Muscle of back (tissue), 13 donors: ENCODE measurements around the gene IL6. TPM values are rescaled to one million over a fixed set of nuclear protein-coding genes. Genes with fewer than 3 reads are reported as not detected.
"Not testable (repeated sequence)": the region's sequence is repeated elsewhere in the genome, so short reads cannot be mapped to it uniquely, and the experiment has no call there.

ENCODE experiments used
- DNase-seq, 3 donors: peaks; one replicate each; pipeline versions ENCODE4 v3.0.0 to v3.0.0-alpha.2; 2013
- long read RNA-seq, 9 donors: transcript quantifications; one replicate each; lab custom pipeline, GENCODE V29; 2026
- polyA plus RNA-seq, 10 donors: library from polyadenylated mRNA; unstranded; fragments of 120-200 nt; gene quantifications; one replicate each; pipeline ENCODE4 v1.2.1, GENCODE V29; 2013; ENCODE audit not compliant: insufficient read length in 10 of 10

Gene IL6
- 1 to 10 TPM in 1 of 10 donors, under 1 TPM in 5, not detected in 4; 0.23 to 1.0 (median 0.31) TPM for polyA plus RNA-seq
- long read RNA-seq, donor 1, result 0 reads
- long read RNA-seq, donor 2, result 0 reads
- long read RNA-seq, donor 3, result 0 reads
- long read RNA-seq, donor 4, result 0 reads
- long read RNA-seq, donor 5, result 0 reads
- long read RNA-seq, donor 6, result 0 reads
- long read RNA-seq, donor 7, result 0 reads
- long read RNA-seq, donor 8, result 0 reads
- long read RNA-seq, donor 9, result 0 reads

- DNase-seq, result peak; percentile 79 to 88 (median 88)
These were observed at the start of gene IL6 for GRCh38 chr7:22726907-22727713. Gene IL6, plus strand, starts transcription at chr7:22727200. Its CDS starts 63 bp downstream, at chr7:22727263.

GRCh38 chr7:22677263-22677662 is 49.7 kb upstream of the IL6 start:
- DNase-seq, result not testable (repeated sequence)

- DNase-seq, result no peak
These were observed 49.3 kb upstream of the IL6 start for GRCh38 chr7:22677680-22678079.

- no peak for DNase-seq
These were observed 46.5 kb upstream of the IL6 start for GRCh38 chr7:22680482-22680911.

GRCh38 chr7:22681312-22681711 is 45.7 kb upstream of the IL6 start:
- no peak for DNase-seq

- no peak for DNase-seq
These were observed 44.9 kb upstream of the IL6 start for GRCh38 chr7:22681852-22682657.

- no peak for DNase-seq
These were observed 43.6 kb upstream of the IL6 start for GRCh38 chr7:22683379-22683778.

GRCh38 chr7:22686620-22687019 is 40.4 kb upstream of the IL6 start:
- no peak for DNase-seq

- DNase-seq, result peak in 1 of 3 donors; percentile 22
These were observed 38.9 kb upstream of the IL6 start for GRCh38 chr7:22688084-22688483.

- not testable (repeated sequence) for DNase-seq
These were observed 38.1 kb upstream of the IL6 start for GRCh38 chr7:22688934-22689333.

GRCh38 chr7:22694597-22695207 is 32.3 kb upstream of the IL6 start:
- no peak for DNase-seq

- no peak for DNase-seq
These were observed 31.4 kb upstream of the IL6 start for GRCh38 chr7:22695476-22696132.

GRCh38 chr7:22696541-22697228 is 30.3 kb upstream of the IL6 start:
- DNase-seq, result no peak

GRCh38 chr7:22697322-22697859 is 29.6 kb upstream of the IL6 start:
- no peak for DNase-seq

GRCh38 chr7:22697876-22698606 is 29.0 kb upstream of the IL6 start:
- DNase-seq, result no peak

GRCh38 chr7:22698767-22699166 is 28.2 kb upstream of the IL6 start:
- no peak for DNase-seq

GRCh38 chr7:22700559-22701002 is 26.4 kb upstream of the IL6 start:
- DNase-seq, result no peak

- no peak for DNase-seq
These were observed 24.5 kb upstream of the IL6 start for GRCh38 chr7:22702516-22702915.

GRCh38 chr7:22703107-22703855 is 23.7 kb upstream of the IL6 start:
- DNase-seq, result not testable (repeated sequence)
